NCI-H2227 treated with DMSO at 0.1 percent for 48 hours (cell line): Measurements from ENCODE around the gene IRAK3.
A peak's percentile ranks its signal among the peaks of the same experiment; 100 is the strongest.

Experiments
- DNase-seq: peaks from one replicate; lab custom pipeline; 2025; lab: John Stamatoyannopoulos, UW

IRAK3 gene, protein sequence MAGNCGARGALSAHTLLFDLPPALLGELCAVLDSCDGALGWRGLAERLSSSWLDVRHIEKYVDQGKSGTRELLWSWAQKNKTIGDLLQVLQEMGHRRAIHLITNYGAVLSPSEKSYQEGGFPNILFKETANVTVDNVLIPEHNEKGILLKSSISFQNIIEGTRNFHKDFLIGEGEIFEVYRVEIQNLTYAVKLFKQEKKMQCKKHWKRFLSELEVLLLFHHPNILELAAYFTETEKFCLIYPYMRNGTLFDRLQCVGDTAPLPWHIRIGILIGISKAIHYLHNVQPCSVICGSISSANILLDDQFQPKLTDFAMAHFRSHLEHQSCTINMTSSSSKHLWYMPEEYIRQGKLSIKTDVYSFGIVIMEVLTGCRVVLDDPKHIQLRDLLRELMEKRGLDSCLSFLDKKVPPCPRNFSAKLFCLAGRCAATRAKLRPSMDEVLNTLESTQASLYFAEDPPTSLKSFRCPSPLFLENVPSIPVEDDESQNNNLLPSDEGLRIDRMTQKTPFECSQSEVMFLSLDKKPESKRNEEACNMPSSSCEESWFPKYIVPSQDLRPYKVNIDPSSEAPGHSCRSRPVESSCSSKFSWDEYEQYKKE

DNA sequence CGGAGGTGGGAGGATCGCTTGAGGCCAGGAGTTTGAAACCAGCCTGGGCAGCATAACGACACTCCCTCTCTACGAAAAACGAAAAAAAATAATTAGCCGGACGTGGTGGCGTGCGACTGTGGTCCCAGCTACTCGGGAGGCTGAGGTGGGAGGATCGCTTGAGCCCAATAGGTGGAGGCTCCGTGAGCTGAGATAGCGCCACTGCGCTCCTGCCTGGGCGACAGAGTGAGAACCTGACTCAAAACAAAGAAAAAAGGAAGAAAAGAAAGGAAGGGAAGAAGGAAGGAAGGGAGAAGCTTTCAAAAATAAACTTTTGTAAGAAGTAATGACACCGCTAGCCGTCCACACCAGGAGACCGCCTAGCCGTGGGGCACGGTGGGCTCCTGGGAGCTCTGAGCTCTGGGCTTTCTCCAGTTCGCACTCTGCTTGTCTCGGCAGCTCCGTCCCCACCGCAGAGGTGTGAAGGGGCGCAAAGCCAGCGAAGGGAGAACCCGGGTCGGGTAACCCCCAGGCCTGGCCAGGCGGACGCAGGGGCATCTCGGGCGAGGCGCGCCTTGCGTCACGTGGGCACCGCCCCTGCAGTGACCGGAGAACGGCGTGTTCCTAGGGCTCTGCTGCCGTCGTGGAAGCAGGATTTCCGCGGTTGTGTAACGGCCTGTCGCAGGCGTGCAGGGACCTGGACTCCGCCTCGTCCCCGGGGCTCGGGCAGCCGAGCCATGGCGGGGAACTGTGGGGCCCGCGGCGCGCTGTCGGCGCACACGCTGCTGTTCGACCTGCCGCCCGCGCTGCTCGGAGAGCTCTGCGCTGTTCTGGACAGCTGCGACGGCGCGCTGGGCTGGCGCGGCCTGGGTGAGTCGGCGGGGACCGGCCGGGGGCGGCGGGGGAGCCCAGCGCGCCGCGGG, at the start of gene IRAK3:
TSS of gene IRAK3 (plus strand) at position 631 of the 902 bp plus-strand sequence. CDS start at position 717, 86 bp downstream.
- DNase-seq, result no peak

DNA sequence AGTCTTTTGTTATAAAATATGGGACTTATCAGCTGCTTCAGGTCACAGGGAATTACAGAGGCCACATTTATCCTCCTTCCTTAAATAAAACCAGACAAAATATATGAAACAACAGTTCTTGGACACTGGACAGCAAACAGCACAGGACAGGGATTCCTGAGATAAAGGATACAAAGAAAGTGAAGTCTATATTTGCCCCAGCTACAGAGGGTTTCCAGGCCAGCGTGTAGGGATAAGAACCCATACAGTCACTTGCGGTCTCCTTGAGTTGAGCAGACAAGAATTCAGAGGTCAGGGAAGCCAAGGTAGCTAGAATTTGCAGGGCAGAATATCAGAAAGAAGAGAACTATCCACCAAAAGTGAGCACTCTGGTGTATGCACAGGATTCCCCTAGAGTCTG, 49.7 kb upstream of the IRAK3 start:
- DNase-seq, result no peak

- no peak for DNase-seq
Observed at GRCh38 chr12:66140731-66141130, 48.3 kb upstream of the IRAK3 start.

DNA sequence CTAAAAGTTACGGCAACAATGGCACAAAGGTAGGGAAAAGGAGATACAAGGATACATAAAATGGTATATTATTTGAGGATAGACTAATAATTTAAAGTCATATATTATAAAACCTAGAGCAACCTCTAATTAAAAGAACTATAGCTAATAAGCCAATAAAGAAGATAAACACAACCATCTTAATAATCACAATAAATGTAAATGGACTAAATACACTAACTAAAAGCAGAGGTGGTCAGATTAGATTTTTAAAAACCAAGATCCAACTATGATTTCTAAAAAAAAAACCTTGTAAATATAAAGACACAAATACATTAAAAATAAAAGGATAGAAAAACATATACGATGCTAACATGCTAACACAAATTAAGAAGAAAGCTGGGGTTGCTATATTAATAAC, 47.7 kb upstream of the IRAK3 start:
- DNase-seq, result no peak

- DNase-seq, result no peak
Observed at GRCh38 chr12:66142826-66143225, 46.2 kb upstream of the IRAK3 start.

DNA sequence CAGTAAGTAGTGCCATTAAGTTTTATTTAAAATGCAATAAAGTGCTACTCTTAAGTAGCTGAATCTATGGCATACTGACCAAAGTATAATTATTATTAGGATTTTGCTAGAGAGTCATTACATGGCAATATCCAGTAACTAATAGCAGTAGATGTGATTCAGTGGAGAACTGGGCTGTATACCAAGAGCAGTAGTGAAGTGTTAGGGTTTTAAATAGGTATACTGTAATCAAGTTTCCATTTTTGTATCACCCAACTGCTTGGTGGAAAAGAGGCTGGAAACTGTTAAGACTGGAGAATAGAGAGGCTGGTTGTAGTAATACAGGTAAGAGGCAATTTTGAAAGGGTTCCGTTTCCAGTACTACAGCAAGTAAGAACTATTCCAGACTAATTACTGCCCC, 45.1 kb upstream of the IRAK3 start:
- no peak for DNase-seq

- DNase-seq, result no peak
Observed at GRCh38 chr12:66144791-66145754, 43.9 kb upstream of the IRAK3 start.

GRCh38 chr12:66149702-66150398, 39.2 kb upstream of the IRAK3 start:
- DNase-seq, result no peak

DNA sequence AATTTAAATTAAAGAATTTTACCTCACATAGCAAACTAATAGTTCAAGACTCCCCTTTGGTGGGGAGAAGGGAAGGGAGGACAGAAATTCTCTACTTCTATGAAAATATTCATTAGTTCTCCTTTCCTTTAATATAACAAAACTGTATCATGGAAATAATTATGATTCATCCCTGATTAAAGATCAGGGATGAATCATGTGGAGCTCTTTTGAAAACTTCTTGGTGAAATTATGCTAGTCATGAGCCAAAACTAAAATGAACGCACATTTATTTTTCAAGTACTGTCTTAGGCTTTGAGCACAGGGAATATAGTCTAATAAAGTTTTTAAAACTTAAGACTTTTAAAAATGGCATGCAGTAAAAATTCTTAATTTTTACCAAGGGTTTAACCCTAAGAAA, 36.3 kb upstream of the IRAK3 start:
- DNase-seq, result no peak

- DNase-seq, result no peak
Observed at GRCh38 chr12:66154776-66155175, 34.2 kb upstream of the IRAK3 start.

DNA sequence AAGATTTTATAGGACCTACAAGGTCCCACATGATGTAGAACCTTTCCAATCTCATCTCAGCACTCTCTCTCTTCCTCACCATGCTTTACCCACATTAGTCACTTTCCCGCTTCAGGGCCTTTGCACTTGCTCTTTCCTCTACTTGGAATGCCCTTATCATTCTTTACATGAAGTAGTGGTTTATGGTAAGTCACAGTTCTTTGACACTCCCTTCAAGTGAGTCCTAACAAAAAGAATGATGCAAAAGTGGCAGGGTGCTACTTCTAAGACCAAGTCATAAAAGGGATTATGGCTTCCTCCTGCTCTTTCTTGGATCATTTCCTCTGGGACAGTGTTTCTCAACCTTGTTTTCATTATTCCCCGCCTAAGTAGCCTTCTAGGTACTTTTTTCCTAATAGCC, 32.4 kb upstream of the IRAK3 start:
- no peak for DNase-seq

GRCh38 chr12:66159123-66159522, 29.9 kb upstream of the IRAK3 start:
- DNase-seq, result no peak

DNA sequence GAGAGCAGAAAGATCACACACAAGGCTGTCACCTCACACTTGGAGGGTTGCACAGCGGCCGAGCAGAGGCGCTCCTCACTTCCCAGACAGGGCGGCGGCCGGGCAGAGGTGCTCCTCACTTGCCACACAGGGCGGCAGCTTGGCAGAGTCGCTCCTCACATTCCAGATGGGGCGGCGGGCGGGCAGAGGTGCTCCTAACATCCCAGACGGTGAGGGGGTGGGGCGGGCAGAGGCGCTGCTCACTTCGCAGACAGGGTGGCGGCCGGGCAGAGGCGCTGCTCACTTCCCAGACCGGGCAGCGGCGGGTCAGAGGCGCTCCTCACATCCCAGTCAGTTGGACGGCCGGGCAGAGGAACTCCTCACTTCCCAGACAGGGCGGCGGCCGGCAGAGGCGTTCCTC, 28.3 kb upstream of the IRAK3 start:
- DNase-seq, result no peak

GRCh38 chr12:66162701-66163100, 26.3 kb upstream of the IRAK3 start:
- DNase-seq, result no peak

DNA sequence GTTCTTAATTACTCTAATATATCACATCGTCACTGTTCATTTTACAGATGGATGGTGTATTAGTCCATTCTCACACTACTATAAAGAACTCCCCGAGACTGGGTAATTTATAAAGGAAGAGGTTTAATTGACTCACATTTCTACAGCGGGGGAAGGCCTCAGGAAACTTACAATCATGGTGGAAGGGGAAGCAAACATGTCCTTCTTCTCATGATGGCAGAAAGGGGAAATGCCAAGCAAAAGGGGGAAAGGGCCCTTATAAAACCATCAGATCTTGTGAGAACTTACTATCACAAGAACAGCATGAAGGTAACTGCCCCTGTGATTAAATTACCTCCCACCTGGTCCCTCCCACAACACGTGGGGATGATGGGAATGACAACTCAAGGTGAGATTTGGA, 25.7 kb upstream of the IRAK3 start:
- no peak for DNase-seq

DNA sequence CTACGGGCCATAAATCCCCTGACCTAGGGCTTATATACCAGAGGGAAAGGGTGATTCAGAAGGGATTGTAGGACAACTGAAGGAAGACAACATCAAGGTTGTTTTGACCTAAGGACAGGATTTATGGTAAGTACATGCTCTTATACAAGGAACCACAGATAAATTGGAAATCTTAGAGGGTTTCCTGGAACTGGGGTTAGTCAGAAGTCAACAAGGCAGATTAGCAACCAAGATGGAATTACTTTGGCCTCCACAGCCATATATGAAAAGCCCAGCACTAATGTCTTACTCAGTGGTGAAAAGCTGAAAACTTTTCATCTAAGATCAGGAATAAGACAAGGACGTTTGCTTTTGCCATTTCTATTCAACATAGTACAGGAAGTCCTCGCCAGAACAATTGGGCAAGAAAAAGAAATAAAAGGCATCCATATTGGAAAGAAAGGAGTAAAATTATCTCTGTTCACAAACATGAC, 24.6 kb upstream of the IRAK3 start:
- DNase-seq, result no peak

GRCh38 chr12:66165141-66165540, 23.9 kb upstream of the IRAK3 start:
- DNase-seq, result no peak

- no peak for DNase-seq
Observed at GRCh38 chr12:66166561-66166960, 22.5 kb upstream of the IRAK3 start.

DNA sequence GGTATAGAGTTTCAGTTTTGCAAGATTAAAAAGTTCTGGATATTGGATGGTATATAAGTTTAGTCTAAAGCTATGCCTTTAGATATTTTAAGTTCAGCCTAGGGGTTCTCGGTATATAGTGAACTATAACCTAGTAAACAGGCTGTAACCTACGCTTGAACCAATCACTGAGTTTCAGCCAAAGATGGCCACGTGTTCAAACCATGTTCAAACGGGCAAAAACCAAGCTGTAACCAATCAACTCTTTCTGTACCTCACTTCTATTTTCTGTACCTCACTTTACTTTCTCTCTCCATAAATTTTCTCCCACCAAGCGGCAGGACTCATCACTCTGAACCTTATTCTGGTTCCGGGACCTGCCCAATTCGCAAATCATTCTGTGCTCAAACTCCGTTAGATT, 20.6 kb upstream of the IRAK3 start:
- DNase-seq, result no peak

DNA sequence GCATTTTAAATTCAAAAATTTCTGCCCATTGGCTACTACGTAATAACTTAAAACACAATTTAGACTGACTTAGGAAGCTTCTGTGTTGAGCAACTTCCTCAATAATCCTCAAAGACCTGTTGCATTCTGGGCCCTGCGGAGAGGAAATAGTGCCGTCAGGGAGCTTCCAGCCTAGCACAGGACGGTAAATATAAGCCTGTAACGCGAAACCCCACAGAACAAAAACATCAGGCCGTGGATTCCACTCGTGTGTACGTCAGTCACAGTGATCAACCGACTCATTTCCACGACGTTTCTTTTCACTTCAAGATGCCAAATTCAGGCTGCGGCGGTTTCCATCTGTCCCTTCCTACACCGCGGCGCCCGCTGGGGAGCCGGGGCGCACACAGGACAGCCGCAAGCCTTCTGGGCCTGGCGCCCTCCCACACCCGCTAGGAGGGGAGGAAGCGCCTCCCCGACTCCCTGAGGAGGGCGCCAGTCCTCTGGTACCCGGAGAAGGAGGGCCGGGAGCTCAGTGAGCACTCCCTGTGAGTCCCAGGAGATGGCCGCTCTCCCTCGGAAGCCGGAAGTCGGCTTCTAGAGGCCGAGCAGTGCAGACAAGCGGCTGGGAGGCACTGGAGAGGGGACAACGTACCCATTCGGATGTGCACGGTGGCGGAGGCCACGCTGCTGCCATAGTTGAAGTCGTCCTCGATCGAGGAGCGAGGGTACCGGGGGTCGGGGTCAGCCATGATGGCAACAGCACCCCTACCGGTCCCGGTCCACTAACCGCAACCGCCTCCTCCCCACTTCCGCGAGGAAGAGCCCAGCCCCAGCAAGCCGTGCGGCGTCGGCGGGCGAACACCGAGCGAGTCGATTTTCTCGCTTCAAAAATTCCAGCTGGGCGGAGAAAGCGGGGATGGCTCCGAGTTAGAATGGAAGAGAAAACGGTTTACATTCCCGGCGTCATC, 19.5 kb upstream of the IRAK3 start, which contains the start of gene TMBIM4:
TSS of gene TMBIM4 (minus strand) at position 776 of the 950 bp plus-strand sequence. CDS start at position 731, 45 bp downstream.
- DNase-seq, result peak; percentile 81
